GM21825 (cell line): ENCODE data around the gene UBE2O.

Source experiments
- ATAC-seq: cut with Tn5 transposase; IDR thresholded peaks from one replicate; pipeline ENCODE4 v1.9.1; 2021; ENCODE audit warnings: mild to moderate bottlenecking, moderate library complexity; ENCODE audit not compliant: unreplicated experiment

UBE2O gene

DNA sequence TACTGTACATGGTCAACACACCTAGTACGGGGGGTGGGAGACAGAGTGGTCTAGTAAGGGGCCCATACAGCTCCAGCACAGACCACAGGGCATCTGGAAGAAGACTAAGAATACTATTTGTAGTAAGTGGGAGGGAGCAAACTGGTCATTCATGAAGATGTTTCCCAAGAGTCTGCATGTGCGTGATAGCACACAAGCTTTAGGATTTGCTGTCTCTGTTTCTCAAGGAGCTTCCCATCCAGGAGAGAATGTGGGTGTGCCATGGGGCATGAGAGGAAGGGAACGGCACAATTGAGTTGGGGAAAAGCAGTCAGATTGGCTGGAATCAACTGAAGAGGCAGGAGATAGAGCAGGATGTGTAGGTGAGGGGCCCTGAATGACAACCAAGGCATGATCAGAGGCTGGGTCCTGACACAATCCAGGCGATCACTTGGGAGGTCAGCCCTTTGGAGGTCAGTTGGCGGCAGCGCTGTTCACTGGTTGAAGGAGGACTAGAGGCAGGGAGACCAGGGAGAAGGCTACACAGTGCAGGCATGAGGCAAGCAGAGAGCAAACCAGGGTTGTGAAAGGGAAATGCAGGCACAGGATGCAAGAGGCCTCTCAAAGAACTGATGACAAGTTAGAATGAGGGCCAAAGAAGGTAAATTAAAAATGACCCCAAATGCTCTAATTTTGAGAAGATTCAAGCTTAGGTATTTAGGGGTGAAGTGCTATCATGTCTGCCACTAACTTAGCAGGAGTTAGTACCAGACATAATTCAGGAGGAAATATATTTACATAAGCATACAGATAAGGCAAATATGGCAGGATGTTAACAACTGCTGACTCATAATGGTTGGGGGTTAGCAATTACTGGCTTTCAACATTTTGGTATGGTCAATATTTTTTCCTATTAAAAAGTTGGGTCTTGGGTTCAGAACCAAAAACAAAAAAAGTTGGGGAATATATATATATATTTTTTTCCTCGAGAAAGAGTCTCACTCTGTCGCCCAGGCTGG lies 10.3 kb downstream of the UBE2O start:
- ATAC-seq = no peak

DNA sequence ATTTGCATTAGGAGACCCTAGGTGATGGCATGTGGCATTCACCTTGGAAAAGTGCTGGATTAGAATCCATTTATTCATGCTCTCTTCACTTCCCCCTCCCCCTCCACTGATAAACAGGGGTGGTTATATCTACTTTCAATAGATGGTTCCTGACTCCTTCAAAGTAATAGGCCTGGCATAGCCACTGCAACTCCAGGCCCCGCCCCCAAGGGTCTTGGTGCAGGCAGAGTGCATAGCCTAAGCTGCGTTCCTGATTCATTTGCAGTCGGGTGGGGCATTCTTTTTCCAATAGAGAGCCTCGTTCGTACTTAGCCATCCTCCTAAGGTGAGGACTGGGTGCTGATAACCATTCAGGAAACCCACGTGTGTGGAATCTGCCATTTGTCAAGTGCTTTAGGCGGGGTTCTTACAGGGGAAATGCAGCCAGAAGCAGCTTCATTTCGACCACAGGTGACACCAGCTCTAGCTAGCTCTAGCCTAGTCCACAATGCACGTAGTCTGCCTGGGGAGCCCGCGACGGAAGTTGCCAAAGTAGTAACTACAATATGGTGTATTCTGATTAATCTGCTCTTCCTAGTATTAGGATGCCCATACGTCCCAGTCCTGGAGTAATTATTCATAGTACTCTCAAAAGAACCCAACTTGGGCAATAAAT lies 11.1 kb downstream of the UBE2O start:
- ATAC-seq = no peak

DNA sequence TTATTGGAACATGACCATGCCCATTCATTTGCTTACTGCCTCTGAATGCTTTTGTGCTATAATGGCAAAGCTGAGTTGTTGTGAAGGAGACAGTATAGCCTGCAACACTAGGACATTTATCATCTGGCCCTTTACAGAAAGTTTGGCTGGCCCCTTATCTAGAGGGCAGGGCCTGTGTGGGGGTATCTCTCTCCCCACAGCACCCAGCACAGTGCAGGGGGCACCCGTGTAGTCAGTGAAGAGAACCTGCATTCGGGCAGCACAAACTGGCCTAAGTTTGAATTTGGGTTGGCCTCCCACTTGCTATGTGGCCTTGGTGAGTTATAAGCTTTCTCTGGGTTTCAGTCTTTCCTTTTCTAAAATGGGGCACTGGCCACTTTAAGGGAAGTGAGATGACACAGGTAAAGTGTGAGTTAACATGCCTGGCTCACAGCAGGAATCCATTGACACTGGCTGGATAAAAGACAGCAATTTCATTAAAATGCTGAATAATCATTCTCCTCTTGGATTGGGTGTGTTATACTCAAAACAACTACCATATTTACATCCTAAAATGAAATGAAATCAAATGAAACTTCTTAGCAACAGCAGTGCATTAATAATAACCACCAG lies 12.1 kb downstream of the UBE2O start:
- no peak for ATAC-seq

DNA sequence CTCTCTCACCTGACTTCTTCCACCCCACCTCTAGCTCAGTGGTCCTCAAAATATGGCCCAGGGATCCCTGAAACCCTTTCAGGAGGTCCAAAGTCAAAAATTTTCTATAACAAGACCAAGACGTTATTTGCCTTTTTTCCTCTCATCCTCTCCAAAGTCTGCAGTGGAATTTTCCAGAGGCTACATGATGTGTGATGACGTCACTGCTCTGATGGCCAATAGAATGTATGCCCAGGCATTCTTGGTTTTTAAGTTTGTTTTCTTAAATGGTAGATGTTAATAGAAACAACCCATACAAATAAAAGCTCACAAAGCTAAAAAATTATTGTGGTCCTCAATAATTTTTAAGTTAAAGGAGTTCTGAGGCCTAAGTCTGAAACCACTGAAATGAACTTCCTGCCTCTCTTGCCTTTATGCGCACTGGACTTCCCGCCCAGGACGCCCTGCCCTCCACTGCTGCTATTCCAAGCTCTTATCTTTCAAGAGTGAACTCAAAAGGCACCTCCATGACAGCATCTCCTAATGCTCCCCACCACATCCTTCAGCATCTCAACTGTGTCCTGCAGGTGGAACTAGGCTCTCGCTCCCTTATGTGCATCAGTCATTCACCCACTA lies 13.5 kb downstream of the UBE2O start:
- ATAC-seq = no peak

DNA sequence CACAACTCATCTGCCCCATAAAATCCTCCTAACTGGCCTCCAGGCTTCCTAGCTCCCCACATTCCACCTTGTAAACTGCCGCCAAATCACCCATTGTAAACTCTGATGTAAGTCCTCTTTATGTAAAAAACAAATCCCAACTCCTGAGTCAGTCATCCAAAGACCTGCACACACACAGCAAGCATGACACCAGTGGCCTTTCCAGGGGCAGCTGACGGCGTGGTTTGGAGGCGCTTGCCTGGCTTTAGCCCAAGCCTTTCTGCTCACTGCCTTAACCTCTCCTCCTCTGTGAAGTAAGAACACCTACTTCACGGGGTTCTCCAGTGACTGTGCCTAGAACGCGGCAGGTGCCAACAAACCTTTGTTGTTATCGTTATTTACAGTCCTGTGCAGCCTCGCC lies 14.0 kb downstream of the UBE2O start:
- ATAC-seq = no peak

DNA sequence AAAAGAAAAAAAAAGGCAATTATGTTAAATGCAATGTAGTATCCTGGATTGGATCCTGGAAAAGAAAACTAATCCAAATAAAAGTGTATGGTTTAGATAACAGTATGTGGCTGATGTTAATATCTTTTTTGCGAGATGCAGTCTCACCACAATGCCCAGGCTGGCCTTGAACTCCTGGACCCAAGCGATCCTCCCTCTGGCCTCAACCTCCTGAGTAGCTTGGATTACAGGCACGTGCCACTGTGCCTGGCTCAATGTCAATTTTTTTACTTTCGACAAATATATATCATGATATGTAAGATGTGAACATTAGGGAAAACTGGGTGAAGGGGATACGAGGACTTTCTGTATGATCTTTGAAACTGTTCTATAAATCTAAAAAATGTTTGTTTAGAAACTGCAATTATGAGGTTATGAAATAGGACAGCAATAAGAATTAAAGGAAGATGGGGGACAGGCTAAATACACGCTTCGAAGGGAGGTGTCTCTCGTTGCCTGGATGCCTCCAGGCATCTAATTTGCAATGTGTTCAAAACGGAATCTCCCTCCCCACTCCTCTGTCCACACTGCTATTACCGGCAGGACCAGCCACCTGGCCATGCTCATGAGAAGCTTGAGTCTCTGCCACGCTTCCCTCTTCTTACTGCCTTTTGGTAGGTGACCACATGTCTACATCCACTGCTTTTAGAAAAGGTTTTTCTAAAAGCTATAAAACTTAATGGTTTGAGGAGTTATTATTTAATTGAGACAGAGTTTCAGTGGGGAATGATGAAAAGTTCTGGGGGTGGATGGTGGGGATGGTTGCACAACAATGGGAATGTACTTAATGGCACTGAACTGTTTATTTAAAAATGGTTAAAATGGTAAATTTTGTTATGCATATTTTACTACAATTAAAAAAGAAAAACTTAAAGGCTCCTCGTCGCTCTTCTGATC lies 15.2 kb downstream of the UBE2O start:
- no peak for ATAC-seq

DNA sequence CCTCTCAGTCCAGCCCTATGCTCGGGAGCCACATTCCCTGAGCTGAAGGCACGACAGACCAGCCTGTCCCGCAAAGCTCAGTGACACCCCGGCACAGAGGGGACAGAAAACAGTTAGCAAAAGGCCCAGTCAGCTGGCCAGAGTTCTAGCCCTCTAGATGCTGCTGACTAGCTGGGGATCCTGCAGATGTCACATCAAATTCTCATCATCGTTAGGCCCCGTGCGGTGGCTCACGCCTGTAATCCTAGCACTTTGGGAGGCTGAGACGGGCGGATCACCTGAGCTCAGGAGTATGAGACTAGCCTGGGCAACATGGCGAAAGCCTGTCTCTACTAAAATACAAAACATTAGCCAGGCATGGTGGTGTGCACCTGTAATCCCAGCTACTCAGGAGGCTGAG lies 17.2 kb downstream of the UBE2O start:
- no peak for ATAC-seq

DNA sequence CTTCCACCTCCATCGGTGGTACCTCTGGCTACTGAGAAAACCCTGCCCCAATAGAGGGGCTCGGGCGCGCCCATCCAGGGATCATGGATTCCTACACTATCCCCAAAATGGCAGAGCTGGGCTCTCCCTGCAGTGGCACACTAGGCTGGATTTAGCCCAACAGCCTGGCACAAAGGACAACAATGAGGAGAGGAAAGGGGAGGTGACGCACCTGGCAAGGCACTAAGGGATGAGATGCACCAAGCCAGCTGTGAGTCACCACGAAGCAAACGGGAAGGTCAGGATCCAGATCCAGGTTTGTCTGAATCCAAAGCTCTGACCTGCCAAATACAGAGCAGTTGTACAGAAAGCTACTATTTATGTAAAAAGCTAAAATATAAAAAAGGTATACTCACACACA lies 18.1 kb downstream of the UBE2O start:
- ATAC-seq = no peak

DNA sequence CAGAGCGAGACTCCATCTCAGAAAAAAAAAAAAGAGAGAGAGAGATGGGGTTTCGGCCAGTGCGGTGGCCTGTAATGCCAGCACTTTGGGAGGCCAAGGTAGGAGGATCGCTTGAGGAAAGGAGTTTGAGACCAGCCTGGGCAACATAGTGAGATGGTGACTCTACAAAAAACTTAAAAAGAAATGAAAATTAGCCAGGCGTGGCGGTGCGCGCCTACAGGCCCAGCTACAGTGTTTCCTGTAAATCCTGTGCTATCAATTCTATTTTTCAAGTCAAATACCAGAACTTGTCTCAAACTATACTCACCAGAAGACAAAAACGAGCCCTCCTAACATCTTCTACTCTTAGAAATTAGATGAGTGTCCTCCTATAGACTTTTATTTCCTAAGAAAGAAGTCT lies 19.3 kb downstream of the UBE2O start:
- no peak for ATAC-seq

DNA sequence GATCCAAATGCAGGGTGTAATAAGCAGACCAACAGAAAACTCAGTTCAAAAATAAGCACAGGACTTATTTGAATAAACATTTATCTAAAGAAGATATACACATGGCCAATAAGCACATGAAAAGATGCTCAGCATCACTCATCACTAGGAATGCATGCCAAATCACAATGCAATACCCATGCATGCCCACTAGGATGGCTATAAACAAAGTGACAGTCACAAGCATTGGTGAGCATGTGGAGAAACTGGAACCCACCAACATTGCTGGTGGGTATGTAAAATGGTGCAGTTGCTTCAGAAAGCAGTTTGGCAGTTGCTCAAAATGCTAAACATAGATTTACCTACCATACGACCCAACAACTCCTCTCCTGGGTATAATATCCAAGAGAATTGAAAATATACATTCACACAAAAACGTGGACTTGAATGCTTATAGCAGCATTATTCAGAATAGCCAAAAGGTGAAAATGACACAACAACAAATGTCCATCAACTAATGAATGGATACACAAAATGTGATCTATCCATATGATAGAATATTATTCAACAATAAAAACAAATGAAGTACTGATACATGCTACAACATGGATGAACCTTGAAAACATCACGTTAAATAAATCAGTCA lies 20.1 kb downstream of the UBE2O start:
- ATAC-seq = no peak

DNA sequence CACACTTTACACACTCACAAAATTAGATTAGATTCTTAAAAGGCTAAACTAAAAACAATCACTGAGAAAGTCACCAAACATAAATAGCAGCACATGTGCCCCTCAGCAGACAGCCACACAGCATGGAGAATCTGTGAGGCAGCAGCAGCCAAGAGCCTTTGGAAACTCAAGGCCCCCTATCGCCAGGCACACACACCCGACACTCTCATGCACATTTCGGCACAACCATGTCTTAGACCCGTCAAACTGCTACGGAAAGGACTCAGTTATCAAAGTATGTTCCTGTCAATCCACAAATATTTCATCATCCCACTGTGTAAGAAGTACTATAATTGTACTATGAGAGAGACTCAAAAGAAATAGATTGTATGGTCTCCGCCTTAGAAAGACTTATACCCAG lies 20.9 kb downstream of the UBE2O start:
- ATAC-seq = no peak

DNA sequence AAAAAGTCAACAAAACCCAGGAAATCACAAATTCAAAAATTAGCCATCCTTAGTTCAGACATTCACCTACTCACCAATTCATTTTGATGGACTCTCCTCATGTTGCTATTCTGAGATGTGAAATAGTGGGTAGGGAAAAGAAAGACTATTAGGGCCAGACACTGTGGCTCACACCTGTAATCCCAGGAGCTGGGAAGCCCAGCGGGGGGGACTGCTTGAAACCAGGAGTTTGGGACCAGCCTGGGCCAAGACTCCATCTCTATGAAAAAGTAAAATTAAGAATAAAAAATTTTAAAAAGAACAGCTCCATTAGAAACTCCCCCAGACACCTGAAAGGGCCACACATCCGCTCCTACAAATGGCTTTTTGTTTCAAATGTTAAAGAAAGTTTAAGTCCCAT lies 21.4 kb downstream of the UBE2O start:
- no peak for ATAC-seq

DNA sequence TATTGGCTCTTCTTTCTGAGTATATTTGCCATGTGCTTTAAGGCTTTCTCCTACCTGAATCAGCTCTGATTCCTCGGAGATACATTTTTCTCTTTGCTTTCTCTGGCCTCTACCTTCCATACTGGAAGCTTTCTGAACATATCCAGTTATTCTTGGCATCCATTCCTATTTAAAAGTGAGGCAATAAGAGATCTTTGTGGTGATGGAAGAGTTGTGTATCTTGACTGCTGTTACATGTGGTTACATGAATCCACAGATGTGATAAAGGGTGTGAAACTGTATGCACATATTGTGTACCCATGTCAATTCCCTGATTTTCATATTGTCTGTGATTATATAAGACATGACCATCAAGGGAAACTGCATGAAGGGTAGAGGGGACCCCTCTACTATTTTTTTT lies 24.4 kb downstream of the UBE2O start:
- ATAC-seq = no peak

DNA sequence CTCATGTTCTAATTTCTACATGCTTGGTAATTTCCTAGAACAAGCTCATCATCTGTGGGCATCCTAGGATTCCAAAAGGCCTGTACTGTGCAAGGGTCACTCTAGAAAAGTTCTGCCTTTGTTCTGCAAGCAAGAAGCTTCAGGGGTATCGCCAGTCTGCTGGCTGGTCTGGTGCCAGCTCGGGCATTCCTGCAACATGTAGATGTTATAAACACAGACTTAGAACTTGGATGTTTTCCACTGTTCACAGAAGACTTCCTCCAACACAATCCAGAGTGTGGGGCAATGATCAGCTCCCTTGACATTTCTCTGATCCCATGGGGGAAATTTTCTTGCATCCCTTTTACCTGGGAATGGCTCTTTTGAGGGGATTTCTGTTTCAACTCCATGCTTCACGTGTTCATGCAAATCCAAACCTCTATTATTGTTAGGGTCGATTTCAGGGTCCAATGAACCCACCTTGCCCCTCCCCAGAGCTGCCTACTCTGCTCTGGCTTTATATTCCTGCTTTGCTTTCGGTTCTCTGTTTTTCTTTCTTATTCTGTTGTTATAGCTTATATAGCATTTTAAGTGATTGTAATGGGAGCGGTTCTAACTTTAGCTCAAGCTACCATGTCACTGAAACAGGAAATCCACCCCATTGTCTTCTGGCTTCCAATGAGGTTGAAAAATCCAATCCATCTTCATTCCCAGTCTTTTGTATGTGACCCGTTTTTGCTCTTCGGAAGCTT lies 25.3 kb downstream of the UBE2O start:
- ATAC-seq = no peak

DNA sequence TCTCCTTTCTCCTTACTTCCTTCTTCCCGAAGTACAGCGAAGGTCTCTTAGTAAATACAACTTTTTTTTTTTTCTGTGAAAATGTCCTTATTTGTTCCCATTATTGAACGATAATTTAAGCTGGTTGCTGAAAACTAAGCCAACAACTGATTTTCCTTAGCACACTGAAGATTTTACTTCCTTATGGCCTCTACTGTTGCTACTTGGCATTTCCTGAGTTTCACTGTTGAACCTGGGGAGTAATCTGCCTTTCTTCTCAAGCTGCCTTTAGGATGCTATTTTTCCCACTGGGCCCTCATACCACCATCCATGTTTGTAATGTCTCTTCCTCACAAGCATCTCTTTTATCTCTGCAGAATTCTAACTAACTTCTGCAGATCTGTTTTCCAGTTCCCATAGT lies 26.1 kb downstream of the UBE2O start:
- ATAC-seq = no peak

DNA sequence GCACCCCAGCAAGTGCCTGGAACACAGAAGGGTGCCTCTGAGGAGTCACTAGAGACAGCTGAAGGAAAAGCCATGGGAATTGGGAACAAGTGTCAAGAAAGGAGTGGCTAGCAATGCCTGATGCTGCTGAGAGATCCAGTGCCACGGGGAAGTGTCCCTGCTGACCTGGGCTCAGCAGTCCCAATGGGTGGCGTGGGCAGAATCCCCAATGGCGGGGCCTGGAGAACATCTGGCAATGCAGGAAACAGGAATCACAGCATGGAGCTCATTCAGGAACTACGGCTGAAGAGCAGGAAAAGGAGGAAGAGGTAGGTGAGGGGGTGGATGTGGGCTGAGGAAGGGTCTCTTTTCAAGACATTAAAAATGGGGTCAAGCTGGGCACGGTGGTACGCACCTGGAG lies 30.1 kb downstream of the UBE2O start:
- no peak for ATAC-seq

DNA sequence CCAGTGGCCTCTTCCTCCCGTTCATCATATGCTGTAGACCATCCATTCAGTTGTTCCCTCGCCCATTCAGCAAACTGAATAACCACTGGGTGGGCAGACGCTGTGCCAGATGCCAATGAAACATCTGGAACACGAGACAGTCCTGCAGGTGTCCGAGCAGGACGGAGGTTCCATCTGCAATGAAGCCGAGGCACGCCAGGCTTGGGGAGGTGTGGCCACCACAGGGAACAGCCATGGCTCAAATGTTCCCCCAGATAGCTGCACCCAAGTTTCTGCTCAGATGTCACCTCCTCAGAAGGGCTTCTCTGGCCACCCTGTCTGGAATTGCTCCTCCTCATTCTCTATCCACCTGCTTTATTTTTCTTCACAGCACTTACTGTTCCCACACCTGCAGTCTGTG lies 30.5 kb downstream of the UBE2O start:
- no peak for ATAC-seq

DNA sequence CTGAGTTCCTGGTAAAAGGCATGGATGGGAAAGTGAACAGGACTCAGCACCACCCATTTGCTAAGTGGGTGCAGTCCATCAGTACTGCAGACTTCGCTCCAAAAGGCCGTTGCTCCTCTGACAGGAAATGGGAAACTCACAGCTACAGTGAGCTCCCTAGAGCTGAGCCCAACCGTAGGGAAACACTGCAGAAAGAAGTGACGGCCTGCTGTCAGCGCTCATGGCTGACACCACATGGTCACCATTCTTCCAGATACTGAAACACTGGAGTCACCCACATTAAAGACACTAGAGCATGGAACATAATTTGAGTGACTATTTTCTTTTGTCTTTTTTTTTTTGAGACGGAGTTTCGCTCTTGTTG lies 31.9 kb downstream of the UBE2O start:
- ATAC-seq = no peak

DNA sequence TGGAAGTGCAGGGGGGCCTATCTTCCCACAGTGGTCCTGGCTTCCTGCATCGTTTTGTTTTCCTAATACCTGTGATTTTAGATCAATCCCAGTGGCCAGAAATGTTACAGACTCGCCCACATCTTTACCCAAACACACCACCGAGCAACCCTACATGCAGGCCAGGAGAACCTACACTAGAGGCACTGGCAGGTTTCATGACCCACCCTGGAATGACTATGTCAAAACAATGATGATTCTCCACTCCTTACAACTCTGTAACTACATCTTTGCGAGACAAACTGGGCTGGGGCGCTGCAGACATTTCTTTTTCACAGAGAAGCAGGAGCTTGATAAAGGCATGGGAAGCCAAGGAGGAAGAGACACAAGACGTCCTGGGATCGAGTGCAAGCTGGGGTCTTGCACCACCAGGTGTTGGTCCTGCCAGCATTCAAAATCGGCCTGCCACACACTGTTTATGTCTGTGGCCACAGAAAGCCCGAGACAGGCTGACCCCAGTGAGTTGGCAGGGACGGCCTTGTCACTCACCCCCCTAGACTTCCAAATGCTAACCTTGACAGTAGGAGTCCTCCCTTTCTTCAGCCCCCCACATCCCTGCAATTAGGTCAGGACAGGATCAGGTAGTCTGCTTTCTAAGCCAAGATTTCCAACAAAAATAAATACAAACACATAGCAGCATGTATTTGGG lies 32.5 kb downstream of the UBE2O start:
- no peak for ATAC-seq
